ENCODE measurements around the gene CDH4.

Gene CDH4

GRCh38 chr20:61666471-61666832 lies 414.4 kb downstream of the CDH4 start:
- TF ChIP-seq FOXP2 (optimal IDR thresholded peaks at IDR 0.05; ENCODE audit: borderline replicate concordance, extremely low read depth, extremely low read length, insufficient read depth) (no peak), SIN3A (IDR thresholded peaks at IDR 0.05; ENCODE audit: borderline replicate concordance, insufficient read depth, low read length) (no peak), REST (IDR thresholded peaks at IDR 0.05; ENCODE audit: insufficient read depth in 1 of 2, low read depth in 2 of 2, low read length in 2 of 2) (no peak), POLR2AphosphoS5 (IDR thresholded peaks at IDR 0.05; ENCODE audit: low read depth, low read length) (no peak), TAF1 (IDR thresholded peaks at IDR 0.05; ENCODE audit: borderline replicate concordance, insufficient read depth, low read length) (no peak)

- TF ChIP-seq FOXP2 (optimal IDR thresholded peaks at IDR 0.05; ENCODE audit: borderline replicate concordance, extremely low read depth, extremely low read length, insufficient read depth) (no peak), TAF1 (IDR thresholded peaks at IDR 0.05; ENCODE audit: borderline replicate concordance, insufficient read depth, low read length) (no peak), REST (IDR thresholded peaks at IDR 0.05; ENCODE audit: insufficient read depth in 1 of 2, low read depth in 2 of 2, low read length in 2 of 2) (no peak), SIN3A (IDR thresholded peaks at IDR 0.05; ENCODE audit: borderline replicate concordance, insufficient read depth, low read length) (no peak), POLR2AphosphoS5 (IDR thresholded peaks at IDR 0.05; ENCODE audit: low read depth, low read length) (no peak)
These were observed 415.2 kb downstream of the CDH4 start for GRCh38 chr20:61667056-61667792.

GRCh38 chr20:61668065-61668650 lies 416.1 kb downstream of the CDH4 start:
- TF ChIP-seq POLR2AphosphoS5 (IDR thresholded peaks at IDR 0.05; ENCODE audit: low read depth, low read length) (no peak), TAF1 (IDR thresholded peaks at IDR 0.05; ENCODE audit: borderline replicate concordance, insufficient read depth, low read length) (no peak)

GRCh38 chr20:61668771-61669503 lies 416.9 kb downstream of the CDH4 start:
- TF ChIP-seq SIN3A (IDR thresholded peaks at IDR 0.05; ENCODE audit: borderline replicate concordance, insufficient read depth, low read length) (no peak), REST (IDR thresholded peaks at IDR 0.05; ENCODE audit: insufficient read depth in 1 of 2, low read depth in 2 of 2, low read length in 2 of 2) (no peak), FOXP2 (optimal IDR thresholded peaks at IDR 0.05; ENCODE audit: borderline replicate concordance, extremely low read depth, extremely low read length, insufficient read depth) (no peak), POLR2AphosphoS5 (IDR thresholded peaks at IDR 0.05; ENCODE audit: low read depth, low read length) (no peak), TAF1 (IDR thresholded peaks at IDR 0.05; ENCODE audit: borderline replicate concordance, insufficient read depth, low read length) (no peak)

- TF ChIP-seq SIN3A (IDR thresholded peaks at IDR 0.05; ENCODE audit: borderline replicate concordance, insufficient read depth, low read length) (no peak), POLR2AphosphoS5 (IDR thresholded peaks at IDR 0.05; ENCODE audit: low read depth, low read length) (no peak), REST (IDR thresholded peaks at IDR 0.05; ENCODE audit: insufficient read depth in 1 of 2, low read depth in 2 of 2, low read length in 2 of 2) (no peak), FOXP2 (optimal IDR thresholded peaks at IDR 0.05; ENCODE audit: borderline replicate concordance, extremely low read depth, extremely low read length, insufficient read depth) (no peak), TAF1 (IDR thresholded peaks at IDR 0.05; ENCODE audit: borderline replicate concordance, insufficient read depth, low read length) (no peak)
These were observed 418.2 kb downstream of the CDH4 start for GRCh38 chr20:61670274-61670673.

All from PFSK-1 (cell line).